GM23248 (cell line): ENCODE results near the gene CHCHD3. TPM values are rescaled to one million over a fixed set of nuclear protein-coding genes. Genes with fewer than 3 reads are reported as not detected.

Source experiments
- DNase-seq: peaks from one replicate; pipeline ENCODE4 v3.0.0-alpha.2; 2015
- H2AFZ ChIP-seq: fragments of 200-600 bp; sonication (generic); 2 replicates; pipeline ENCODE4 v1.6.1; 2016; ENCODE audit warnings: antibody characterized with exemption
- H3F3A ChIP-seq: fragments of 200-600 bp; sonication (generic); 2 replicates; pipeline ENCODE4 v1.6.1; 2016; ENCODE audit warnings: mild to moderate bottlenecking, antibody characterized with exemption, mixed run types; ENCODE audit not compliant: insufficient read depth
- H3K27ac ChIP-seq: fragments of 200-600 bp; sonication (generic); 2 replicates; pipeline ENCODE4 v1.5.1; 2016; ENCODE audit warnings: mild to moderate bottlenecking
- H3K27me3 ChIP-seq: fragments of 200-600 bp; sonication (generic); replicated peaks from 2 replicates; pipeline ENCODE4 v1.6.1; 2016; ENCODE audit warnings: mild to moderate bottlenecking; ENCODE audit not compliant: insufficient read depth
- H3K36me3 ChIP-seq: fragments of 200-600 bp; sonication (generic); 2 replicates; pipeline ENCODE4 v1.6.1; 2016; ENCODE audit warnings: low read depth, mild to moderate bottlenecking
- H3K4me1 ChIP-seq: fragments of 200-600 bp; sonication (generic); 2 replicates; pipeline ENCODE4 v1.6.1; 2016; ENCODE audit warnings: mild to moderate bottlenecking; ENCODE audit not compliant: insufficient read depth
- H3K4me2 ChIP-seq: fragments of 200-600 bp; sonication (generic); one replicate; pipeline ENCODE4 v1.6.1; 2016; ENCODE audit warnings: mild to moderate bottlenecking; ENCODE audit not compliant: unreplicated experiment
- H3K4me3 ChIP-seq: fragments of 200-600 bp; sonication (generic); 2 replicates; pipeline ENCODE4 v1.5.1; 2016; ENCODE audit warnings: mild to moderate bottlenecking
- H3K79me2 ChIP-seq: fragments of 200-600 bp; sonication (generic); 2 replicates; pipeline ENCODE4 v1.6.1; 2016; ENCODE audit warnings: mild to moderate bottlenecking; ENCODE audit not compliant: insufficient read depth
- H3K9ac ChIP-seq: fragments of 200-600 bp; sonication (generic); 2 replicates; pipeline ENCODE4 v1.6.1; 2016; ENCODE audit warnings: mild to moderate bottlenecking
- H3K9me2 ChIP-seq: fragments of 200-600 bp; sonication (generic); 2 replicates; pipeline ENCODE4 v1.6.1; 2016; ENCODE audit warnings: mixed run types, mild to moderate bottlenecking, moderate library complexity; ENCODE audit not compliant: insufficient read depth
- H3K9me3 ChIP-seq: fragments of 200-600 bp; sonication (generic); one replicate; pipeline ENCODE4 v1.6.1; 2017; ENCODE audit warnings: low read depth
- H4K20me1 ChIP-seq: fragments of 200-600 bp; sonication (generic); 2 replicates; pipeline ENCODE4 v1.6.0; 2016; ENCODE audit not compliant: insufficient read depth
- EZH2 ChIP-seq: fragments of 200-600 bp; sonication (generic); IDR thresholded peaks from 2 replicates; pipeline ENCODE4 v1.6.1; 2018; ENCODE audit warnings: antibody characterized with exemption, mild to moderate bottlenecking; ENCODE audit not compliant: insufficient read depth, poor library complexity, severe bottlenecking
- EZH2phosphoT487 ChIP-seq: fragments of 200-600 bp; sonication (generic); IDR thresholded peaks from 2 replicates; pipeline ENCODE4 v1.6.1; 2018; ENCODE audit warnings: antibody characterized with exemption, moderate library complexity, mild to moderate bottlenecking, low read depth; ENCODE audit not compliant: insufficient read depth
- WGBS, 2 experiments: methylation state at CpG; one replicate each; pipeline ENCODE4 v1.1.6; 2015 to 2017; ENCODE audit warnings: low lambda C conversion rate in 2 of 2, low coverage in 1 of 2; ENCODE audit errors: missing lambda C conversion rate in 2 of 2; 5-methylcytosine and 5-hydroxymethylcytosine counted together
- in situ Hi-C: fragments of 300-500 bp; cut with MboI; formaldehyde crosslinking; loops from 2 replicates; pipeline ENCODE4 v1.15.0; 2020
- polyA plus RNA-seq: library from polyadenylated mRNA; unstranded; fragments of >200 nt; fragmentation: Nextera tagmentation; extraction: Ambion mirVana; gene quantifications from 2 replicates; pipeline ENCODE4 v1.2.1, GENCODE V29; 2016
- total RNA-seq: library from RNA; depleted of rRNA; stranded (reverse); fragments of >200 nt; shearing (Covaris generic); gene quantifications from 2 replicates; pipeline ENCODE4 v1.2.3, GENCODE V29; 2014

Gene CHCHD3
- total and polyA plus RNA-seq, 2 experiments from 2014 or later = 43.7 to 66.1 TPM

DNA sequence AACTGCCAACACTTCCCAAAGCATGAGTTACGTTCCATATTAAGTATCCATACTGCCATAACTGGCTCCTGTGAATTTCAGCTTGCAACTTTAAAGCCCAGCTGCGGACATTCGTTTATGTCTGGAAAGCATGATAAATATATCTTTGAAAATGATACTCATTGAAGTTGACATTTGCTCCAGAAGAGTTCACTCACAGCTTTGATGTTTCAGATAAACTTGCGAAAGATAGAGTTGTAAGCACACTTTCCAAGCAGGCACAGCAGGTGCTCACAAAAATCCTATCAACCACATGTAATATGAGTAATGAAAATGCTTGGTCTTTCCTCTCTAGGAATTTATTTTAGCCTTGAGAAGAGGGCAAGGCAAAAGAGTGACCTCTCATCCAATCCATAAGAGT is 4.5 kb downstream of the CHCHD3 start:
- 94 to 96% methylated on average over 4 of the region's 4 CpGs for WGBS, 2 experiments
- TF ChIP-seq EZH2 (no peak), EZH2phosphoT487 (no peak)
- Histone ChIP-seq H3K79me2 (peaks cover 95% of the 10 kb centered on the region), H3K4me2 (no peak overlapping the region), H3F3A (no peaks in the 10 kb centered on the region), H3K27ac (no peak overlapping the region), H3K9me3 (no peaks in the 10 kb centered on the region), H3K4me1 (peaks cover 8% of the 10 kb centered on the region), H3K9me2 (no peaks in the 10 kb centered on the region), H3K9ac (no peak overlapping the region), H3K4me3 (no peak overlapping the region), H2AFZ (no peak overlapping the region), H3K36me3 (no peaks in the 10 kb centered on the region), H4K20me1 (no peaks in the 10 kb centered on the region), H3K27me3 (no peaks in the 10 kb centered on the region)
- in situ Hi-C loops = no loop called here
- no peak for DNase-seq

DNA sequence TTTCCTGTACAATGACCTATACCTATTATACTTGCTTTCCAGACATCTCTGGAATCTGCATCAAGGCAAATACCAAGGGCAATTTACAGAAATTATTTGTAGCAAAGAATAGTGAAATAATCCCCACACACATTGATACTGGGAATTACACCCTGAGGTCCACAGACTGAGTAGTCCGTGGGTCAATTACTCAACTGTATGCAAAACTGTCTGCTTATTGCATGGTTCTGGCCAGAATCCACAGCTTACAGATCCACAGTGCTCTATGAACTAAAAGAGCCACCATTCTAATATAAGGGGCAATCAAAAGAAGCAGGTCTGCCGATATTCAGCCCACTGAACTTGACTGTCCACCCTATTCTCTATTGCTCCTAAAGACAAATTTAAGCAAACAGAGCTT is 5.7 kb downstream of the CHCHD3 start:
- in situ Hi-C loops = no loop called here
- Histone ChIP-seq H3F3A (no peaks in the 10 kb centered on the region), H3K9me3 (no peaks in the 10 kb centered on the region), H3K4me3 (no peak overlapping the region), H4K20me1 (0 out of 2 replicates have a peak, but pooled peaks cover 3% of the 10 kb centered on the region), H3K79me2 (peaks cover 100% of the 10 kb centered on the region), H3K9me2 (no peaks in the 10 kb centered on the region), H3K36me3 (no peaks in the 10 kb centered on the region), H2AFZ (no peak overlapping the region), H3K27ac (no peak overlapping the region), H3K4me2 (no peak overlapping the region), H3K4me1 (peaks cover 8% of the 10 kb centered on the region), H3K9ac (no peak overlapping the region), H3K27me3 (no peaks in the 10 kb centered on the region)
- WGBS, 2 experiments = 74 to 83% methylated on average over 2 of the region's 2 CpGs
- DNase-seq = no peak
- TF ChIP-seq EZH2phosphoT487 = no peak
- no peak for TF ChIP-seq EZH2

DNA sequence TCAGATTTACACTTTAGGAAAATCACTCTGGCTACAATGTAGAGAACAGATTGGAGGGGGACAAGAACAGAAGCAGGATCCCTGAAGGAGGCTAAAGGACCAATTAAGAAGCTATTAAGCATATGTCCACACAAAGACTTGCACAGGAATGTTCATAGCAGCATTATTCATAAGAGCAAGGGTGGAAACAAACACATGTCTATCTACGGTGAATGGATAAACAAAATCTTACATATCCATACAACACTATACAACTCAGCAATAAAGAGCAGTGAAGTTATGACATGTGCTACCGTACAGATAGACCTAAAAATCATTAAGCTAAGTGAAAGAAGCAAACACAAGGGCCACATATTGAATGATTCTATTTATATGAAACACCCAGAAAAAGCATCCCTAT is 10.4 kb downstream of the CHCHD3 start:
- no peak overlapping the region for H3K9ac ChIP-seq
- no peaks in the 10 kb centered on the region for H3K9me3 ChIP-seq
- no peak overlapping the region for H3K4me3 ChIP-seq
- no peak overlapping the region for H2AFZ ChIP-seq
- H3K4me1 ChIP-seq = no peaks in the 10 kb centered on the region
- peaks cover 84% of the 10 kb centered on the region for H3K79me2 ChIP-seq
- TF ChIP-seq EZH2phosphoT487 (no peak), EZH2 (no peak)
- H4K20me1 ChIP-seq = 0 out of 2 replicates have a peak, but pooled peaks cover 6% of the 10 kb centered on the region
- H3K9me2 ChIP-seq = no peaks in the 10 kb centered on the region
- 96 to 100% methylated on average over 2 of the region's 2 CpGs for WGBS, 2 experiments
- no peak overlapping the region for H3K27ac ChIP-seq
- H3K4me2 ChIP-seq = no peak overlapping the region
- in situ Hi-C loops = no loop called here
- H3F3A ChIP-seq = no peaks in the 10 kb centered on the region
- no peaks in the 10 kb centered on the region for H3K27me3 ChIP-seq
- DNase-seq = no peak
- H3K36me3 ChIP-seq = peaks cover 5% of the 10 kb centered on the region; the same call in 1 of the 2 replicates

DNA sequence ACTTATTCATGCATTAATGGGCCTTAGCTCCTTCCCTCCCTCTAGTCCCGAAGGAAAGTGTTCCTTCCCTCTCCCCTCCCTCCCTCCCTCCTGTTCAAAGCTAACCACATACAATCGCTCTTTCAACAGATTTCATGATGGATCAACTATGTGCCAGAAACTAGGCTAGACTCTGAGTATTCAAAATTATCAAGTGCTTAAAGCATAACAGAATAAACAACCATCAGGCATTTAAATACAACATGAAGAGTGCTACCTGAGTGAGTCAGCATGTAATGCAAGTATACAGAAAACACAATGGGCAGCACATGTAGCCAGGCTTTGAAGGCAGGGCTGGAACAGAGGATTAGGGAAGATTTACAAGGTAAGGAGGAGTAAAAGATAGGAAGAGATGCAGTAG is 11.3 kb downstream of the CHCHD3 start:
- H3K9me3 ChIP-seq = no peaks in the 10 kb centered on the region
- 48 to 62% methylated on average over 1 to 2 of the region's 2 CpGs for WGBS, 2 experiments
- in situ Hi-C loops = no loop called here
- H3K4me3 ChIP-seq = no peak overlapping the region
- no peak for DNase-seq
- H4K20me1 ChIP-seq = 0 out of 2 replicates have a peak, but pooled peaks cover 6% of the 10 kb centered on the region
- H3F3A ChIP-seq = no peaks in the 10 kb centered on the region
- no peaks in the 10 kb centered on the region for H3K27me3 ChIP-seq
- no peak for TF ChIP-seq EZH2phosphoT487
- no peak for TF ChIP-seq EZH2
- no peak overlapping the region for H3K9ac ChIP-seq
- peaks cover 5% of the 10 kb centered on the region; the same call in 1 of the 2 replicates for H3K36me3 ChIP-seq
- no peaks in the 10 kb centered on the region for H3K9me2 ChIP-seq
- peaks cover 77% of the 10 kb centered on the region for H3K79me2 ChIP-seq
- H3K4me1 ChIP-seq = no peaks in the 10 kb centered on the region
- no peak overlapping the region for H2AFZ ChIP-seq
- H3K4me2 ChIP-seq = no peak overlapping the region
- no peak overlapping the region for H3K27ac ChIP-seq

DNA sequence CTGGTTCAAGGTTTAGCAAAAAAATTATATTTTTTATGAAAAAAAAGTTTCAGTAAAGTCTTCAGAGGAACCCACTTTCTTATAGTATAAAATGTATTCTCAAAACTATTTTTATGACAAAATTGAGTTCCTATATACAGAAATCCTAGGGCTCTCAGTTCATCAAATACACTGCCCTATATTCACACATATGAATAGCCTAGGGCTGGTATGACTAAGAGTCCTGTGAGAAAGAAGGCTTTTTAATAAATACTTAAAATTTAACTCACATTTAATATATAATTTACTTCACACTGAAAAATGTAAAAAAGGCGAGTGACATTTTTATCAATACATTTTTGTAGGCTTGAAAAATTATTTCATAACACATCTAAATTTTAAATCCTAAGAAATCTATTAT is 16.6 kb downstream of the CHCHD3 start:
- DNase-seq = no peak
- Histone ChIP-seq H3K27me3 (no peaks in the 10 kb centered on the region), H3F3A (no peaks in the 10 kb centered on the region), H3K4me2 (no peak overlapping the region), H3K79me2 (peaks cover 70% of the 10 kb centered on the region), H3K9me3 (no peaks in the 10 kb centered on the region), H2AFZ (no peak overlapping the region), H3K9me2 (no peaks in the 10 kb centered on the region), H3K27ac (no peak overlapping the region), H3K36me3 (peaks cover 5% of the 10 kb centered on the region; the same call in 1 of the 2 replicates), H3K4me3 (no peak overlapping the region), H3K9ac (no peak overlapping the region), H4K20me1 (no peaks in the 10 kb centered on the region), H3K4me1 (no peaks in the 10 kb centered on the region)
- in situ Hi-C loops = no loop called here
- WGBS, 2 experiments = 96 to 100% methylated on average over 1 of the region's 1 CpG
- TF ChIP-seq EZH2 = no peak
- no peak for TF ChIP-seq EZH2phosphoT487
